HEK293 (cell line): ENCODE measurements around the gene WSB2.

Source experiments
- CTCF ChIA-PET: fragments of 350-600 bp; formaldehyde crosslinking; extraction: SDS; loops from one replicate; lab custom pipeline; 2021; ENCODE audit warnings: antibody characterized with exemption; lab: Yijun Ruan, JAX
- POLR2A ChIA-PET: fragments of 300-600 bp; formaldehyde crosslinking; extraction: SDS; loops from one replicate; lab custom pipeline; 2020; ENCODE audit warnings: antibody characterized with exemption, inconsistent platforms; lab: Yijun Ruan, JAX
- H3K27ac ChIP-seq: fragments of 200-500 bp; sonication (Bioruptor generic); 2 replicates; pipeline ENCODE4 v1.5.1; 2014; ENCODE audit warnings: low read depth, low read length, control low read depth, inconsistent platforms; ENCODE audit errors: extremely low read depth
- H3K36me3 ChIP-seq, 2 experiments: fragments of 200-500 bp in 1 of 2; sonication (Bioruptor generic) in 1 of 2; 1 replicate in 1 of 2; 2 replicates in 1 of 2; pipeline ENCODE4 v1.5.1; 2014 to 2017; ENCODE audit warnings: inconsistent platforms in 2 of 2, low read length in 2 of 2; ENCODE audit not compliant: control insufficient read depth in 2 of 2, insufficient read depth in 1 of 2
- H3K4me1 ChIP-seq: fragments of 200-500 bp; sonication (Bioruptor generic); 2 replicates; pipeline ENCODE4 v1.5.1; 2014; ENCODE audit warnings: mild to moderate bottlenecking, low read length, inconsistent platforms; ENCODE audit not compliant: control insufficient read depth, insufficient read depth
- H3K4me3 ChIP-seq: 2 replicates; pipeline ENCODE4 v1.5.1; 2011; ENCODE audit warnings: low read depth, mild to moderate bottlenecking, control low read depth, low read length, moderate library complexity
- H3K9me3 ChIP-seq: fragments of 200-500 bp; sonication (Bioruptor generic); 2 replicates; pipeline ENCODE4 v1.5.1; 2014; ENCODE audit warnings: low read depth, low read length, inconsistent platforms; ENCODE audit not compliant: control insufficient read depth, insufficient read depth
- ATF2 ChIP-seq: fragments of 450-650 bp; formaldehyde crosslinking; IDR thresholded peaks from 2 replicates; pipeline ENCODE4 v1.5.1; 2016; ENCODE audit warnings: missing biosample characterization, missing genetic modification characterization, low read depth
- REPIN1 ChIP-seq: fragments of 450-650 bp; formaldehyde crosslinking; IDR thresholded peaks from 2 replicates; pipeline ENCODE4 v1.5.1; 2017; ENCODE audit warnings: missing biosample characterization, missing genetic modification characterization, low read depth
- ZFP37 ChIP-seq: fragments of 450-650 bp; formaldehyde crosslinking; IDR thresholded peaks from 2 replicates; pipeline ENCODE4 v1.5.1; 2016; ENCODE audit warnings: missing biosample characterization, missing genetic modification characterization
- ZNF148 ChIP-seq: fragments of 450-650 bp; formaldehyde crosslinking; IDR thresholded peaks from 2 replicates; pipeline ENCODE4 v1.5.0; 2017; ENCODE audit warnings: missing biosample characterization, missing genetic modification characterization, borderline replicate concordance
- ZNF169 ChIP-seq: fragments of 450-650 bp; formaldehyde crosslinking; IDR thresholded peaks from 2 replicates; pipeline ENCODE4 v1.5.1; 2016; ENCODE audit warnings: missing biosample characterization, missing genetic modification characterization
- ZNF26 ChIP-seq: fragments of 450-650 bp; formaldehyde crosslinking; IDR thresholded peaks from 2 replicates; pipeline ENCODE4 v1.5.1; 2016; ENCODE audit warnings: missing biosample characterization, missing genetic modification characterization
- ZNF473 ChIP-seq: fragments of 450-650 bp; formaldehyde crosslinking; IDR thresholded peaks from 2 replicates; pipeline ENCODE4 v1.5.1; 2017; ENCODE audit warnings: missing biosample characterization, missing genetic modification characterization
- ZNF513 ChIP-seq: fragments of 450-650 bp; IDR thresholded peaks from 2 replicates; pipeline ENCODE4 v1.5.1; 2018; ENCODE audit warnings: missing biosample characterization, missing genetic modification characterization
- ZNF518A ChIP-seq: fragments of 450-650 bp; formaldehyde crosslinking; conservative IDR thresholded peaks from 2 replicates; pipeline ENCODE4 v1.5.1; 2016; ENCODE audit warnings: low read depth, missing biosample characterization, missing genetic modification characterization
- ZNF692 ChIP-seq: fragments of 450-650 bp; formaldehyde crosslinking; IDR thresholded peaks from 2 replicates; pipeline ENCODE4 v1.5.1; 2016; ENCODE audit warnings: missing biosample characterization, missing genetic modification characterization
- ZNF837 ChIP-seq: fragments of 450-650 bp; formaldehyde crosslinking; IDR thresholded peaks from 2 replicates; pipeline ENCODE4 v1.5.1; 2016; ENCODE audit warnings: missing biosample characterization, missing genetic modification characterization

WSB2 gene

GRCh38 chr12:118070650-118071049 is 9.7 kb upstream of the WSB2 start (continued):
- TF ChIP-seq ZNF837 (no peak), ZFP37 (tag by site-specific recombination) (no peak), ZNF169 (tag by site-specific recombination) (no peak), ZNF148 (tag by site-specific recombination) (no peak)

- H3K36me3 ChIP-seq: peaks cover 0 to under 1% of the 10 kb centered on the region in 2 experiments; a peak in 1 of 3 replicates
- H3K27ac ChIP-seq: no peak overlapping the region
- ChIA-PET CTCF (interaction anchor here (0.5 to 5.3 kb wide), 2 partner anchors 13 to 213 kb away, joined by 6 to 44 read pairs; no protein-coding TSS in a partner anchor), POLR2A (interaction anchor here (0.6 kb wide), 1 partner anchor 32 kb away, joined by 3 read pairs; no protein-coding TSS in a partner anchor)
- TF ChIP-seq ATF2 (tag by site-specific recombination) (peak; percentile 81), ZNF518A (tag by site-specific recombination) (no peak), ZNF473 (no peak), ZNF513 (tag by site-specific recombination) (peak; percentile 85)
- no peaks in the 10 kb centered on the region for H3K9me3 ChIP-seq
- no peak overlapping the region for H3K4me3 ChIP-seq
- no peaks in the 10 kb centered on the region for H3K4me1 ChIP-seq
Observed at GRCh38 chr12:118068445-118068844, 7.5 kb upstream of the WSB2 start.

GRCh38 chr12:118065380-118065779 is 4.4 kb upstream of the WSB2 start:
- Histone ChIP-seq H3K27ac (no peak overlapping the region), H3K9me3 (no peaks in the 10 kb centered on the region), H3K4me1 (no peaks in the 10 kb centered on the region), H3K4me3 (no peak overlapping the region), H3K36me3 (no peaks in the 10 kb centered on the region)
- POLR2A ChIA-PET: no interaction called here
- TF ChIP-seq ZNF26 (tag by site-specific recombination) (no peak), REPIN1 (tag by site-specific recombination) (no peak), ZNF692 (tag by site-specific recombination) (no peak)
- CTCF ChIA-PET: interaction anchor here (0.9 to 5.3 kb wide), 3 partner anchors 10 to 190 kb away, joined by 4 to 44 read pairs (median 8); no protein-coding TSS in a partner anchor
